HG03097 (cell line): Measurements from ENCODE around the gene RPUSD1.
"Not testable (repeated sequence)": the region's sequence is repeated elsewhere in the genome, so short reads cannot be mapped to it uniquely, and the experiment has no call there.

ENCODE experiments used
- ATAC-seq: cut with Tn5 transposase; IDR thresholded peaks from one replicate; pipeline ENCODE4 v1.9.1; 2021; ENCODE audit not compliant: unreplicated experiment, low FRiP score

RPUSD1 gene

GRCh38 chr16:768428-768827 is 19.8 kb downstream of the RPUSD1 start:
- ATAC-seq = no peak

- no peak for ATAC-seq
Observed at GRCh38 chr16:767743-768235, 20.4 kb downstream of the RPUSD1 start.

GRCh38 chr16:766820-767640 is 21.2 kb downstream of the RPUSD1 start:
- ATAC-seq = no peak

- ATAC-seq = no peak
Observed at GRCh38 chr16:766008-766819, 22.0 kb downstream of the RPUSD1 start.

- ATAC-seq = no peak
Observed at GRCh38 chr16:765488-765865, 22.7 kb downstream of the RPUSD1 start.

- no peak for ATAC-seq
Observed at GRCh38 chr16:764848-765487, 23.2 kb downstream of the RPUSD1 start.

GRCh38 chr16:764184-764750 is 23.9 kb downstream of the RPUSD1 start:
- no peak for ATAC-seq

- no peak for ATAC-seq
Observed at GRCh38 chr16:763369-764183, 24.6 kb downstream of the RPUSD1 start.

- no peak for ATAC-seq
Observed at GRCh38 chr16:762595-763268, 25.4 kb downstream of the RPUSD1 start.

- no peak for ATAC-seq
Observed at GRCh38 chr16:761625-762513, 26.3 kb downstream of the RPUSD1 start.

GRCh38 chr16:760545-761343 is 27.4 kb downstream of the RPUSD1 start, which contains the start of gene MSLN:
MSLN (plus strand) TSS chr16:760734; CDS start chr16:762681, 1,947 bp downstream.
- ATAC-seq = no peak

GRCh38 chr16:760065-760464 is 28.1 kb downstream of the RPUSD1 start:
- no peak for ATAC-seq

- ATAC-seq = no peak
Observed at GRCh38 chr16:759110-759910, 28.9 kb downstream of the RPUSD1 start.

GRCh38 chr16:756428-756827 is 31.8 kb downstream of the RPUSD1 start:
- no peak for ATAC-seq

GRCh38 chr16:754656-755055 is 33.5 kb downstream of the RPUSD1 start:
- no peak for ATAC-seq

GRCh38 chr16:754121-754607 is 34.0 kb downstream of the RPUSD1 start:
- not testable (repeated sequence) for ATAC-seq

- ATAC-seq = no peak
Observed at GRCh38 chr16:752007-752312, 36.2 kb downstream of the RPUSD1 start.
